Neural cell (in vitro differentiated cells): Measurements from ENCODE around the gene TPM1.
"Not testable (repeated sequence)": the region's sequence is repeated elsewhere in the genome, so short reads cannot be mapped to it uniquely, and the experiment has no call there.

Source experiments
- EP300 ChIP-seq: fragments of 450-650 bp; conservative IDR thresholded peaks from 2 replicates; pipeline ENCODE4 v1.6.1; 2014; ENCODE audit warnings: antibody characterized with exemption, mild to moderate bottlenecking, moderate library complexity; ENCODE audit not compliant: poor library complexity, severe bottlenecking
- EZH2 ChIP-seq: fragments of 200-600, 300-800 bp; shearing (Covaris generic), sonication (generic); IDR thresholded peaks from 2 replicates; pipeline ENCODE4 v1.6.1; 2014; ENCODE audit warnings: antibody characterized with exemption, low read length, borderline replicate concordance, mild to moderate bottlenecking; ENCODE audit not compliant: insufficient read depth, poor library complexity, severe bottlenecking
- MXI1 ChIP-seq: fragments of 450-650 bp; conservative IDR thresholded peaks from 2 replicates; pipeline ENCODE4 v1.6.1; 2014; ENCODE audit warnings: antibody characterized with exemption, mild to moderate bottlenecking; ENCODE audit not compliant: poor library complexity, severe bottlenecking
- POLR2AphosphoS5 ChIP-seq: IDR thresholded peaks from 2 replicates; pipeline ENCODE4 v1.6.1; 2012
- TF ChIP-seq, protein P1 (sequence below): fragments of 450-650 bp; IDR thresholded peaks from 2 replicates; pipeline ENCODE4 v1.5.1; 2014; ENCODE audit warnings: antibody characterized with exemption, mild to moderate bottlenecking, moderate library complexity; ENCODE audit not compliant: poor library complexity, severe bottlenecking

DNA sequence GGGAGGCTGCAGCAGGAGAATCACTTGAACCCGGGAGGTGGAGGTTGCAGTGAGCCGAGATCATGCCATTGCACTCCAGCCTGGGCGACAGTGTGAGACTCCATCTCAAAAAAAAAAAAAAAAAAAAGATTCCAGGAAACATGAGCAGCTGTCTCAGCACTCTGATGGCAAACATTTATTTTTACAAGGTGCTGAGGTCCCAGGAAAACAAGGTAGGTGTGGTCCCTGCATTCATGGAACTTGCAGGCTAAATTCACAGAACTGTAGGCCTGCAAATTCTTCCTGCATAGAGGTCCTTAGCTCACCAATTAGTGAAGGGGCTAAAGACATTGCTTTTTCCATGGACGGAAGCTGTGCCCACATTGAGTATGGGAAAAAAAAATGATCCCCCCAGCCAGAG, 48.9 kb upstream of the TPM1 start:
- TF ChIP-seq, protein P1, sequence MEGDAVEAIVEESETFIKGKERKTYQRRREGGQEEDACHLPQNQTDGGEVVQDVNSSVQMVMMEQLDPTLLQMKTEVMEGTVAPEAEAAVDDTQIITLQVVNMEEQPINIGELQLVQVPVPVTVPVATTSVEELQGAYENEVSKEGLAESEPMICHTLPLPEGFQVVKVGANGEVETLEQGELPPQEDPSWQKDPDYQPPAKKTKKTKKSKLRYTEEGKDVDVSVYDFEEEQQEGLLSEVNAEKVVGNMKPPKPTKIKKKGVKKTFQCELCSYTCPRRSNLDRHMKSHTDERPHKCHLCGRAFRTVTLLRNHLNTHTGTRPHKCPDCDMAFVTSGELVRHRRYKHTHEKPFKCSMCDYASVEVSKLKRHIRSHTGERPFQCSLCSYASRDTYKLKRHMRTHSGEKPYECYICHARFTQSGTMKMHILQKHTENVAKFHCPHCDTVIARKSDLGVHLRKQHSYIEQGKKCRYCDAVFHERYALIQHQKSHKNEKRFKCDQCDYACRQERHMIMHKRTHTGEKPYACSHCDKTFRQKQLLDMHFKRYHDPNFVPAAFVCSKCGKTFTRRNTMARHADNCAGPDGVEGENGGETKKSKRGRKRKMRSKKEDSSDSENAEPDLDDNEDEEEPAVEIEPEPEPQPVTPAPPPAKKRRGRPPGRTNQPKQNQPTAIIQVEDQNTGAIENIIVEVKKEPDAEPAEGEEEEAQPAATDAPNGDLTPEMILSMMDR = not testable (repeated sequence)
- not testable (repeated sequence) for TF ChIP-seq MXI1, EZH2, POLR2AphosphoS5, EP300
